Sigmoid colon (tissue), 3 donors: ENCODE measurements around the gene NBAS.

Source experiments
- POLR2A ChIP-seq, 2 donors: fragments of 450-650 bp; IDR thresholded peaks; one replicate each; pipeline ENCODE4 v1.6.1; 2016; ENCODE audit warnings: antibody characterized with exemption in 2 of 2, mild to moderate bottlenecking in 2 of 2, moderate library complexity in 2 of 2
- TF ChIP-seq, protein P1 (sequence below), 4 experiments: fragments of 450-650 bp in 3 of 4; fragments of 200-600 bp in 1 of 4; IDR thresholded peaks; one replicate each; pipeline ENCODE4 v1.5.1; 2016 to 2019; ENCODE audit warnings: antibody characterized with exemption in 4 of 4, mild to moderate bottlenecking in 3 of 4, moderate library complexity in 2 of 4

DNA sequence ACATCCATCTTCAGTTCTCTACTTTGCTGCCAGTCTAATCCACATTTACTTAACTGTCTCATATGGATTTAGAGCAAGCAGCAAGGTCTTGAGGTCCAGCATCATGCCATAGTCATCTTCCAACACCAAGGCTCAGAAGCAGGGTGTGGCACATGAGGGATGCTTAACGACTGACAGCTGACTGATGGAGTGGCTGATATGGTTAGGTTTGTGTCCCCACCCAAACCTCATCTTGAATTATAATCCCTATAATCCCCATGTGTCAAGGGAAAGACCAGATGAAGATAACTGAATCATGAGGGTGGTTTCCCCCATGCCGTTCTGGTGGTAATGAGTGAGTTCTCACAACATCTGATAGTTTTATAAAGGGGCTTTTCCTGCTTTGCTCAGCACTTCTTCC is 257.3 kb downstream of the NBAS start:
- TF ChIP-seq, protein P1, sequence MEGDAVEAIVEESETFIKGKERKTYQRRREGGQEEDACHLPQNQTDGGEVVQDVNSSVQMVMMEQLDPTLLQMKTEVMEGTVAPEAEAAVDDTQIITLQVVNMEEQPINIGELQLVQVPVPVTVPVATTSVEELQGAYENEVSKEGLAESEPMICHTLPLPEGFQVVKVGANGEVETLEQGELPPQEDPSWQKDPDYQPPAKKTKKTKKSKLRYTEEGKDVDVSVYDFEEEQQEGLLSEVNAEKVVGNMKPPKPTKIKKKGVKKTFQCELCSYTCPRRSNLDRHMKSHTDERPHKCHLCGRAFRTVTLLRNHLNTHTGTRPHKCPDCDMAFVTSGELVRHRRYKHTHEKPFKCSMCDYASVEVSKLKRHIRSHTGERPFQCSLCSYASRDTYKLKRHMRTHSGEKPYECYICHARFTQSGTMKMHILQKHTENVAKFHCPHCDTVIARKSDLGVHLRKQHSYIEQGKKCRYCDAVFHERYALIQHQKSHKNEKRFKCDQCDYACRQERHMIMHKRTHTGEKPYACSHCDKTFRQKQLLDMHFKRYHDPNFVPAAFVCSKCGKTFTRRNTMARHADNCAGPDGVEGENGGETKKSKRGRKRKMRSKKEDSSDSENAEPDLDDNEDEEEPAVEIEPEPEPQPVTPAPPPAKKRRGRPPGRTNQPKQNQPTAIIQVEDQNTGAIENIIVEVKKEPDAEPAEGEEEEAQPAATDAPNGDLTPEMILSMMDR (IDR thresholded peaks at IDR 0.05), result no peak
- no peak for TF ChIP-seq POLR2A (IDR thresholded peaks at IDR 0.05)
